HepG2 (cell line): Measurements from ENCODE around the gene MSI2. TPM values are rescaled to one million over a fixed set of nuclear protein-coding genes. Genes with fewer than 3 reads are reported as not detected.

Experiments
- ATAC-seq: fragments of 200-7000 bp; cut with Tn5 transposase; 3 replicates; pipeline ENCODE4 v1.9.1; 2020; ENCODE audit warnings: mild to moderate bottlenecking, moderate library complexity
- BruUV-seq: library from RNA; stranded (reverse); fragments of 400-500 nt; replicated peaks from 2 replicates; lab custom pipeline; 2021; lab: Mats Ljungman, UMichigan
- CTCF ChIA-PET: fragments of 300-600 bp; formaldehyde crosslinking; extraction: SDS; loops from one replicate; lab custom pipeline; 2021; ENCODE audit warnings: low total read pairs, inconsistent platforms, low intra/inter-chr PET ratio; lab: Yijun Ruan, JAX
- POLR2A ChIA-PET: fragments of 350-600 bp; sonication (Branson Sonifier 250); formaldehyde crosslinking; loops from one replicate; lab custom pipeline; 2020; ENCODE audit warnings: antibody characterized with exemption, inconsistent platforms; lab: Yijun Ruan, JAX
- DNase-seq: peaks from one replicate; pipeline ENCODE4 v3.0.0-alpha.2; 2015; ENCODE audit warnings: low spot score
- FAIRE-seq: peaks from 3 replicates; lab custom pipeline; 2011; peaks lifted over from hg19 to GRCh38; lab: Jason Lieb, UNC
- H2AFZ ChIP-seq: one replicate; pipeline ENCODE4 v1.6.1; 2011; ENCODE audit warnings: low read length, inconsistent platforms
- H3K27ac ChIP-seq: fragments of 300-600 bp; 3 replicates; pipeline ENCODE4 v1.8.0; 2011; ENCODE audit warnings: mixed run types, mild to moderate bottlenecking, mixed read lengths, low read length, inconsistent platforms; ENCODE audit not compliant: insufficient read depth; ENCODE audit errors: extremely low read length
- H3K27me3 ChIP-seq, 2 experiments: fragments of 200-600 bp in 1 of 2; 2 replicates in 1 of 2; 3 replicates in 1 of 2; pipeline versions ENCODE4 v1.6.0 to v1.8.0; 2011; ENCODE audit warnings: low read length in 2 of 2, mild to moderate bottlenecking in 2 of 2, moderate library complexity in 2 of 2, inconsistent platforms in 1 of 2; ENCODE audit not compliant: insufficient read depth in 2 of 2, control insufficient read depth in 1 of 2
- H3K36me3 ChIP-seq, 2 experiments: fragments of 200-600 bp in 1 of 2; replicated peaks in 1 of 2; 2 replicates in 1 of 2; 3 replicates in 1 of 2; pipeline versions ENCODE4 v1.5.1 to v1.8.0; 2011; ENCODE audit warnings: low read length in 2 of 2, inconsistent platforms in 1 of 2; ENCODE audit not compliant: insufficient read depth in 2 of 2, control insufficient read depth in 1 of 2
- H3K4me1 ChIP-seq: 2 replicates; pipeline ENCODE4 v1.5.1; 2012; ENCODE audit warnings: low read length, inconsistent platforms; ENCODE audit not compliant: insufficient read depth
- H3K4me2 ChIP-seq: 2 replicates; pipeline ENCODE4 v1.6.0; 2011; ENCODE audit warnings: low read depth, low read length, inconsistent platforms
- H3K4me3 ChIP-seq, 3 experiments: fragments of 200-600 bp in 1 of 3; sonication (generic), shearing (Covaris generic) in 1 of 3; replicated peaks in 1 of 3; 2 replicates each; pipeline ENCODE4 v1.5.1; 2011 to 2016; ENCODE audit warnings: low read length in 3 of 3, inconsistent platforms in 2 of 3, low read depth in 2 of 3, mild to moderate bottlenecking in 2 of 3, control low read depth in 1 of 3, mixed read lengths in 1 of 3; ENCODE audit not compliant: insufficient read depth in 1 of 3
- H3K79me2 ChIP-seq: one replicate; pipeline ENCODE4 v1.6.1; 2011; ENCODE audit warnings: low read length, inconsistent platforms; ENCODE audit not compliant: insufficient read depth
- H3K9ac ChIP-seq: 2 replicates; pipeline ENCODE4 v1.6.0; 2011; ENCODE audit warnings: mild to moderate bottlenecking, low read depth, low read length, inconsistent platforms; ENCODE audit not compliant: insufficient read depth
- H3K9me3 ChIP-seq: 2 replicates; pipeline ENCODE4 v1.5.1; 2012; ENCODE audit warnings: mild to moderate bottlenecking, low read length
- H4K20me1 ChIP-seq: 2 replicates; pipeline ENCODE4 v1.6.0; 2011; ENCODE audit warnings: inconsistent platforms, mild to moderate bottlenecking, low read length, moderate library complexity; ENCODE audit not compliant: insufficient read depth
- ATF6 ChIP-seq: sonication (generic); formaldehyde crosslinking; conservative IDR thresholded peaks from 2 replicates; pipeline ENCODE4 v1.4.0; 2020; ENCODE audit warnings: missing genetic modification reagents
- CENPT ChIP-seq: sonication (generic); formaldehyde crosslinking; IDR thresholded peaks from 2 replicates; pipeline ENCODE4 v1.8.0; 2022; ENCODE audit warnings: low read depth, mild to moderate bottlenecking, moderate library complexity, missing genetic modification reagents
- EED ChIP-seq: sonication (generic); formaldehyde crosslinking; IDR thresholded peaks from 2 replicates; pipeline ENCODE4 v1.5.0; 2020; ENCODE audit warnings: mild to moderate bottlenecking, missing genetic modification reagents
- ELK4 ChIP-seq: sonication (generic); formaldehyde crosslinking; IDR thresholded peaks from 2 replicates; pipeline ENCODE4 v1.9.0; 2021; ENCODE audit warnings: missing genetic modification reagents, borderline replicate concordance
- ETV5 ChIP-seq: IDR thresholded peaks from 2 replicates; pipeline ENCODE4 v1.6.1; 2018; ENCODE audit warnings: missing biosample characterization, missing genetic modification reagents, inconsistent platforms, borderline replicate concordance
- MZF1 ChIP-seq: sonication (generic); formaldehyde crosslinking; IDR thresholded peaks from 2 replicates; pipeline ENCODE4 v1.8.1; 2023; ENCODE audit warnings: mild to moderate bottlenecking, missing genetic modification reagents, borderline replicate concordance
- RXRA ChIP-seq: sonication (generic); formaldehyde crosslinking; IDR thresholded peaks from 2 replicates; pipeline ENCODE4 v1.5.1; 2020; ENCODE audit warnings: missing genetic modification reagents
- ZFP36L1 ChIP-seq: sonication (generic); formaldehyde crosslinking; IDR thresholded peaks from 2 replicates; pipeline ENCODE4 v1.8.0; 2022; ENCODE audit warnings: mild to moderate bottlenecking, missing genetic modification reagents, moderate library complexity
- ZFP36L2 ChIP-seq: sonication (generic); formaldehyde crosslinking; IDR thresholded peaks from 2 replicates; pipeline ENCODE4 v1.4.0; 2020; ENCODE audit warnings: missing genetic modification reagents
- ZNF260 ChIP-seq: sonication (generic); formaldehyde crosslinking; IDR thresholded peaks from 2 replicates; pipeline ENCODE4 v1.4.0; 2020; ENCODE audit warnings: missing genetic modification reagents, low read depth, mild to moderate bottlenecking, borderline replicate concordance
- WGBS: methylation state at CpG from one replicate; pipeline ENCODE4 v1.1.6; 2017; ENCODE audit warnings: low lambda C conversion rate; 5-methylcytosine and 5-hydroxymethylcytosine counted together
- in situ Hi-C: cut with HindIII; loops from 2 replicates; pipeline ENCODE4 v1.10.0; 2017; ENCODE audit warnings: low pct_unique_long_range_greater_than_20kb; ENCODE audit not compliant: extremely low pct_ligation_motif_present
- intact Hi-C: fragments of 100-400 bp; cut with micrococcal nuclease; formaldehyde crosslinking; loops from one replicate; pipeline ENCODE4 v1.10.0; 2022; ENCODE audit not compliant: unreplicated experiment
- polyA plus RNA-seq, 8 experiments: library from polyadenylated mRNA; depleted of rRNA in 3 of 8; stranded (reverse) in 7 of 8; unstranded in 1 of 8; fragments of >200 nt; fragmentation: Illumina TruSeq in 4 of 8; extraction: Trizol in 4 of 8; gene quantifications; 2 replicates each; pipeline versions ENCODE4 v1.2.1 to v1.2.3, GENCODE V29; 2011 to 2016; ENCODE audit warnings: low read depth in 4 of 8, missing spikeins in 1 of 8, mixed read lengths in 1 of 8; ENCODE audit not compliant: insufficient read depth in 1 of 8
- total RNA-seq, 5 experiments: library from RNA; depleted of rRNA; stranded (reverse); fragments of >200 nt; fragmentation: Illumina TruSeq; extraction: Trizol; gene quantifications; 2 replicates each; pipeline ENCODE4 v1.2.3, GENCODE V29; 2016; ENCODE audit warnings: low read depth in 1 of 5
- TF ChIP-seq, protein P1 (sequence below): sonication (generic); formaldehyde crosslinking; IDR thresholded peaks from 2 replicates; pipeline ENCODE4 v1.4.0; 2020; ENCODE audit warnings: missing genetic modification reagents, borderline replicate concordance

MSI2 gene
- total and polyA plus RNA-seq, 2 of the 13 experiments (the other 11 are each of a cell fraction or from before 2014, with no cell fraction given): 77.5 to 78.4 TPM

GRCh38 chr17:57540596-57540995 is 284.3 kb downstream of the MSI2 start:
- H3K9me3 ChIP-seq: no peaks in the 10 kb centered on the region
- H2AFZ ChIP-seq: no peak overlapping the region
- no peak for FAIRE-seq
- no peaks in the 10 kb centered on the region for H3K27me3 ChIP-seq
- no peaks in the 10 kb centered on the region for H4K20me1 ChIP-seq
- no peak overlapping the region for H3K9ac ChIP-seq
- no peak overlapping the region for H3K27ac ChIP-seq
- DNase-seq: no peak
- 100% methylated on average over 2 of the region's 2 CpGs for WGBS
- POLR2A ChIA-PET: interaction anchor here (1.1 kb wide), 1 partner anchor 12 kb away, joined by 3 read pairs; no protein-coding TSS in a partner anchor
- H3K4me3 ChIP-seq: no peak overlapping the region
- TF ChIP-seq ZFP36L1 (CRISPR knock-in tag): no peak
- TF ChIP-seq ZFP36L2 (CRISPR knock-in tag): no peak
- no peak for TF ChIP-seq MZF1 (CRISPR knock-in tag)
- no peak for TF ChIP-seq ETV5 (CRISPR knock-in tag)
- TF ChIP-seq, protein P1, sequence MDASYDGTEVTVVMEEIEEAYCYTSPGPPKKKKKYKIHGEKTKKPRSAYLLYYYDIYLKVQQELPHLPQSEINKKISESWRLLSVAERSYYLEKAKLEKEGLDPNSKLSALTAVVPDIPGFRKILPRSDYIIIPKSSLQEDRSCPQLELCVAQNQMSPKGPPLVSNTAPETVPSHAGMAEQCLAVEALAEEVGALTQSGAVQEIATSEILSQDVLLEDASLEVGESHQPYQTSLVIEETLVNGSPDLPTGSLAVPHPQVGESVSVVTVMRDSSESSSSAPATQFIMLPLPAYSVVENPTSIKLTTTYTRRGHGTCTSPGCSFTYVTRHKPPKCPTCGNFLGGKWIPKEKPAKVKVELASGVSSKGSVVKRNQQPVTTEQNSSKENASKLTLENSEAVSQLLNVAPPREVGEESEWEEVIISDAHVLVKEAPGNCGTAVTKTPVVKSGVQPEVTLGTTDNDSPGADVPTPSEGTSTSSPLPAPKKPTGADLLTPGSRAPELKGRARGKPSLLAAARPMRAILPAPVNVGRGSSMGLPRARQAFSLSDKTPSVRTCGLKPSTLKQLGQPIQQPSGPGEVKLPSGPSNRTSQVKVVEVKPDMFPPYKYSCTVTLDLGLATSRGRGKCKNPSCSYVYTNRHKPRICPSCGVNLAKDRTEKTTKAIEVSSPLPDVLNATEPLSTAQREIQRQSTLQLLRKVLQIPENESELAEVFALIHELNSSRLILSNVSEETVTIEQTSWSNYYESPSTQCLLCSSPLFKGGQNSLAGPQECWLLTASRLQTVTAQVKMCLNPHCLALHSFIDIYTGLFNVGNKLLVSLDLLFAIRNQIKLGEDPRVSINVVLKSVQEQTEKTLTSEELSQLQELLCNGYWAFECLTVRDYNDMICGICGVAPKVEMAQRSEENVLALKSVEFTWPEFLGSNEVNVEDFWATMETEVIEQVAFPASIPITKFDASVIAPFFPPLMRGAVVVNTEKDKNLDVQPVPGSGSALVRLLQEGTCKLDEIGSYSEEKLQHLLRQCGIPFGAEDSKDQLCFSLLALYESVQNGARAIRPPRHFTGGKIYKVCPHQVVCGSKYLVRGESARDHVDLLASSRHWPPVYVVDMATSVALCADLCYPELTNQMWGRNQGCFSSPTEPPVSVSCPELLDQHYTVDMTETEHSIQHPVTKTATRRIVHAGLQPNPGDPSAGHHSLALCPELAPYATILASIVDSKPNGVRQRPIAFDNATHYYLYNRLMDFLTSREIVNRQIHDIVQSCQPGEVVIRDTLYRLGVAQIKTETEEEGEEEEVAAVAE (CRISPR knock-in tag): no peak
- no peak for TF ChIP-seq CENPT
- TF ChIP-seq ELK4 (CRISPR knock-in tag): no peak
- TF ChIP-seq ATF6 (CRISPR knock-in tag): no peak
- no peak for TF ChIP-seq ZNF260 (CRISPR knock-in tag)
- no peak for TF ChIP-seq RXRA (CRISPR knock-in tag)
- TF ChIP-seq EED (CRISPR knock-in tag): no peak
- ATAC-seq: no peak
- BruUV-seq: no TSS peak
- CTCF ChIA-PET: no interaction called here
- intact Hi-C loops: no loop called here
- in situ Hi-C loops: no loop called here
- peaks cover 5% of the 10 kb centered on the region for H3K79me2 ChIP-seq
- peaks cover 85% of the 10 kb centered on the region for H3K4me1 ChIP-seq
- no peak overlapping the region for H3K4me2 ChIP-seq
- H3K36me3 ChIP-seq: peaks cover 1 to 3% of the 10 kb centered on the region in 2 experiments; a peak in 2 of 5 replicates
